Smooth muscle cell (in vitro differentiated cells): ENCODE measurements around the gene AK8. TPM values are rescaled to one million over a fixed set of nuclear protein-coding genes. Genes with fewer than 3 reads are reported as not detected.
A peak's percentile ranks its signal among the peaks of the same experiment; 100 is the strongest.

Experiments used
- DNase-seq: peaks from one replicate; lab custom pipeline; 2025; ENCODE audit not compliant: unreplicated experiment; lab: John Stamatoyannopoulos, UW
- H2AFZ ChIP-seq: fragments of 200-600 bp; sonication (generic); 2 replicates; pipeline ENCODE4 v1.6.0; 2016; ENCODE audit warnings: antibody characterized with exemption, low read depth, mild to moderate bottlenecking
- H3F3A ChIP-seq: fragments of 200-600 bp; sonication (generic); 2 replicates; pipeline ENCODE4 v1.6.0; 2017; ENCODE audit warnings: antibody characterized with exemption, low read depth
- H3K27ac ChIP-seq: fragments of 200-600 bp; sonication (generic); 2 replicates; pipeline ENCODE4 v1.5.1; 2016; ENCODE audit warnings: low read depth, mild to moderate bottlenecking
- H3K27me3 ChIP-seq: fragments of 200-600 bp; sonication (generic); 2 replicates; pipeline ENCODE4 v1.6.1; 2016; ENCODE audit warnings: low read depth, mild to moderate bottlenecking
- H3K36me3 ChIP-seq: fragments of 200-600 bp; sonication (generic); 2 replicates; pipeline ENCODE4 v1.5.1; 2016; ENCODE audit warnings: low read depth
- H3K4me1 ChIP-seq: fragments of 200-600 bp; sonication (generic); 2 replicates; pipeline ENCODE4 v1.5.1; 2016; ENCODE audit warnings: low read depth
- H3K4me2 ChIP-seq: fragments of 200-600 bp; sonication (generic); 2 replicates; pipeline ENCODE4 v1.6.0; 2016; ENCODE audit warnings: mild to moderate bottlenecking
- H3K4me3 ChIP-seq: fragments of 200-600 bp; sonication (generic); 2 replicates; pipeline ENCODE4 v1.5.1; 2016; ENCODE audit warnings: mild to moderate bottlenecking
- H3K79me2 ChIP-seq: fragments of 200-600 bp; sonication (generic); 2 replicates; pipeline ENCODE4 v1.6.0; 2016; ENCODE audit warnings: low read depth, mild to moderate bottlenecking
- H3K9ac ChIP-seq: fragments of 200-600 bp; sonication (generic); 2 replicates; pipeline ENCODE4 v1.6.0; 2016; ENCODE audit warnings: low read depth
- H3K9me3 ChIP-seq: fragments of 200-600 bp; sonication (generic); replicated peaks from 2 replicates; pipeline ENCODE4 v1.5.1; 2016; ENCODE audit warnings: low read depth
- H4K20me1 ChIP-seq: fragments of 200-600 bp; sonication (generic); 2 replicates; pipeline ENCODE4 v1.6.0; 2016; ENCODE audit warnings: low read depth
- WGBS: methylation state at CpG from one replicate; pipeline ENCODE4 v1.1.7; 2016; ENCODE audit warnings: low lambda C conversion rate; 5-methylcytosine and 5-hydroxymethylcytosine counted together
- polyA plus RNA-seq: library from polyadenylated mRNA; unstranded; fragments of >200 nt; fragmentation: Nextera tagmentation; extraction: Ambion mirVana; gene quantifications from 2 replicates; pipeline ENCODE4 v1.2.1, GENCODE V29; 2016
- total RNA-seq: library from RNA; depleted of rRNA; stranded (reverse); fragments of >200 nt; gene quantifications from 2 replicates; pipeline ENCODE4 v1.2.3, GENCODE V29; 2014
- TF ChIP-seq, protein P1 (sequence below): fragments of 200-600 bp; sonication (generic); IDR thresholded peaks from 2 replicates; pipeline ENCODE4 v1.5.1; 2017; ENCODE audit warnings: borderline replicate concordance, mild to moderate bottlenecking, antibody characterized with exemption; ENCODE audit not compliant: insufficient read depth, poor library complexity, severe bottlenecking

AK8 gene
- total and polyA plus RNA-seq, 2 experiments from 2014 or later = 0.67 to 1.4 TPM

DNA sequence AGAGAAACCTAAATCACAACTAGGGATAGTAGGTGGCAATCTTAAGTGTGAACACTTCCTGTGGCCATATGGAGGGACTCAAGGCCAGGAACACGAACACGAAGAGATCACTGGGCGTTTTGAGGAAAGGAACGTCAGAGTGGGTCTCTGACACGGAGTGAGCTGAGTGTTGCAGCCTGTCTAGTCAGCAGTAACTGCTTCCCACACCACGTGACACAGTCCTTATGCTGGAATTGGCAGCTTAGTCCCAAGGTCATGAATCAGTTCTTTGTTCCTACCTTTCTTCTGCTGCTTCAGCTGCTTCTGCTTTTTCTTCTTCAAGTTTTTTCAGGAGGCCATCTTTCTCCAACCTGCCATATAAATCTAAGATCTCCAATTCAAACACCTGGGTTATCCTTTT, 18.8 kb upstream of the AK8 start:
- H3K36me3 ChIP-seq = peaks cover 7% of the 10 kb centered on the region

DNA sequence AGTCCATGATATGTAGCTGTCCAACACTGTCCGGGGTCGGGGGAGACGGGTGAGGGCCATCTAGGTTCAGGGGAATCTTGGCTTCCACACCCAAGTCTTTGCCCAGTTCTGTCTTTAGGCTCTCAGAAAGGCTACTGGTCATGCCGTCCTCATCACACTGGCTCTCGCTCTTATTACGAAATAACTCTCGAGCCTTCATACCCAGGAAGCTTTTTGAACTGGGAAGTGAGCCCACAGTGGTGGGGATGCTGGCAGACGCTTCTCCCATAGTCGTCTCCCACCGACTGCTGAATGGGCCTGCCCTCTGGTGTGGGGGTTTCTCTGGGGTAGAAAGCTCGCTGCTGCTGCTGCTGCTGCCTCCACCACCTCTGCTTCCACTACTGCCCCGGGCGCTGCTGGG, 18.2 kb upstream of the AK8 start:
- Histone ChIP-seq H3K27ac (no peak overlapping the region), H3K4me3 (no peak overlapping the region), H3K9me3 (no peaks in the 10 kb centered on the region), H3K79me2 (no peaks in the 10 kb centered on the region), H4K20me1 (no peaks in the 10 kb centered on the region), H3K4me1 (no peaks in the 10 kb centered on the region), H3F3A (no peaks in the 10 kb centered on the region), H3K36me3 (peaks cover 7% of the 10 kb centered on the region), H3K9ac (no peak overlapping the region), H2AFZ (no peak overlapping the region), H3K4me2 (no peak overlapping the region), H3K27me3 (no peaks in the 10 kb centered on the region)
- 96% methylated on average over 13 of the region's 13 CpGs for WGBS
- DNase-seq = no peak
- TF ChIP-seq, protein P1, sequence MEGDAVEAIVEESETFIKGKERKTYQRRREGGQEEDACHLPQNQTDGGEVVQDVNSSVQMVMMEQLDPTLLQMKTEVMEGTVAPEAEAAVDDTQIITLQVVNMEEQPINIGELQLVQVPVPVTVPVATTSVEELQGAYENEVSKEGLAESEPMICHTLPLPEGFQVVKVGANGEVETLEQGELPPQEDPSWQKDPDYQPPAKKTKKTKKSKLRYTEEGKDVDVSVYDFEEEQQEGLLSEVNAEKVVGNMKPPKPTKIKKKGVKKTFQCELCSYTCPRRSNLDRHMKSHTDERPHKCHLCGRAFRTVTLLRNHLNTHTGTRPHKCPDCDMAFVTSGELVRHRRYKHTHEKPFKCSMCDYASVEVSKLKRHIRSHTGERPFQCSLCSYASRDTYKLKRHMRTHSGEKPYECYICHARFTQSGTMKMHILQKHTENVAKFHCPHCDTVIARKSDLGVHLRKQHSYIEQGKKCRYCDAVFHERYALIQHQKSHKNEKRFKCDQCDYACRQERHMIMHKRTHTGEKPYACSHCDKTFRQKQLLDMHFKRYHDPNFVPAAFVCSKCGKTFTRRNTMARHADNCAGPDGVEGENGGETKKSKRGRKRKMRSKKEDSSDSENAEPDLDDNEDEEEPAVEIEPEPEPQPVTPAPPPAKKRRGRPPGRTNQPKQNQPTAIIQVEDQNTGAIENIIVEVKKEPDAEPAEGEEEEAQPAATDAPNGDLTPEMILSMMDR = no peak

More for the DNA sequence above, 18.8 kb upstream of the AK8 start:
- no peaks in the 10 kb centered on the region for H4K20me1 ChIP-seq
- no peak overlapping the region for H3K9ac ChIP-seq
- WGBS = 87% methylated on average over 6 of the region's 6 CpGs
- DNase-seq = no peak
- H2AFZ ChIP-seq = no peak overlapping the region
- no peaks in the 10 kb centered on the region for H3K27me3 ChIP-seq
- H3K4me3 ChIP-seq = no peak overlapping the region
- TF ChIP-seq, protein P1 = no peak
- H3K27ac ChIP-seq = no peak overlapping the region
- H3K9me3 ChIP-seq = no peaks in the 10 kb centered on the region
- H3K4me1 ChIP-seq = no peaks in the 10 kb centered on the region
- no peak overlapping the region for H3K4me2 ChIP-seq
- H3K79me2 ChIP-seq = no peaks in the 10 kb centered on the region
- H3F3A ChIP-seq = no peaks in the 10 kb centered on the region

DNA sequence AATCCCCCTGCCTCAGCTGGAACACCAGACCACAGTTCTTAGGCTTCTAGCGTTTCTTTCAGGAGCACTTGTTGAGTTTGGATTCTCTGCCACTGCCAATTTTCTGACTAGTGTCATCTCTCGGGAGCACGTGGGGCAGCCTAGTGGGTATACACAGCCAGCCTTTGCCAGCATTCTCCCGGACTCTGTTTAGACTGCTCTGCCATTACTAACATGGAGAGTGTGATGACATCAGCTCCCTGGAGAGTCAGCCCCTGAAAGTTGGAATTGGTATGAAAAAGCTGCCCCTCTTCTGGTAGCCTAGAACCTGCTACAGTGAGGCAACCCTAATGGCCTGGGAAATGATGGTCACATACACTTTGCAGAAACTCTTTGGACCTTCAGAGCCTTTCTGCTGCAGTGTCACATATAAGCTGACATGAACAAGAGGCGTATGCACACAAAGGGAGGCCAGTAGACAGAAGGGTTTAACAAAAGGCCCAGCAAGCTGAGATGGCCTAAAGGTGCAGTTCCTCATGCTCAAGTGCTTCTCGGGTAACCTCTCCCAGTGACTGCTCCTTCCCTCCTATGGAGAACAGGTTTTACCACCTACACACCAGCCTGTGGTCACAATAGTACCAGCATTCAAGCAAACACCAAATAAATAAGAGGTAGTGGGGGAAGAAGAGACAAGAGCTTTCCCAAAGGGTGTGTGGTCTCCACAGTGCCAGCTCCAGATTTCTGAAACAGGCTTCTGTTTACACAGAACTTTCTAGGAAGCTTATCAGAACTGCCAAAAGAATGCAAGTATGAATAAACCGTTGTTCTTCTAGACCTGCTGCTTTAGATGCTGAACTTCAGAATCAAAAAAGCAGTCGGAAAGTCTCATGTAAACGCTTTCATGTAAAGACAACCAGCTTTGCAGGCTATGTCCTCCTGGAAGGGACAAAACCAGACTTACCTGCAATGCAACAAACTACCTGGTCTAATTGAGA, 17.1 kb upstream of the AK8 start:
- H3K4me2 ChIP-seq = no peak overlapping the region
- peaks cover 7% of the 10 kb centered on the region for H3K36me3 ChIP-seq
- no peaks in the 10 kb centered on the region for H3F3A ChIP-seq
- H3K4me1 ChIP-seq = no peaks in the 10 kb centered on the region
- H3K9me3 ChIP-seq = no peaks in the 10 kb centered on the region
- no peaks in the 10 kb centered on the region for H3K79me2 ChIP-seq
- H4K20me1 ChIP-seq = no peaks in the 10 kb centered on the region
- H3K27me3 ChIP-seq = no peaks in the 10 kb centered on the region
- H3K27ac ChIP-seq = no peak overlapping the region
- 83% methylated on average over 9 of the region's 9 CpGs for WGBS
- no peak overlapping the region for H3K4me3 ChIP-seq
- no peak overlapping the region for H2AFZ ChIP-seq
- TF ChIP-seq, protein P1 = no peak
- H3K9ac ChIP-seq = peak overlapping the region; percentile 33
- no peak for DNase-seq

DNA sequence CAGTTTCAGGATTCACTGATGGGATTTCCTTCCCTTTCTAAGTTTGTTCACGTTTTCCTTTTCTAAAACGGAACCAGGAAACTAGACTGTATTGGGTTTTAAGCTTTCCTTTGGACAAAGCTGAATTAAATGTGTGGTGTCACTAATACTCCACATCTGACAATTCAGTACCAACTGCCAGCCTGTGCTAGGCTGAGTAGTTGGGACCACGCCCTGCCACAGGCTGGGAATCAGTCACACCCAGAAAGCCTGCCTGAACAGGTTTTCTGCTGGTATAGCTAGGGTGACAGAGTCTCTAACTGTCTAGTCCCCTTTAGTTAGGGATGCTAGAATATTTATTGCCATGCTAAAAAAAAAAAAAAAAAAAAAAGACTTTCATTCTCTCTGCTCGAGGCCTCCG, 16.3 kb upstream of the AK8 start:
- Histone ChIP-seq H3K4me2 (no peak overlapping the region), H2AFZ (no peak overlapping the region), H3K27ac (no peak overlapping the region), H3K9me3 (no peaks in the 10 kb centered on the region), H3K4me3 (no peak overlapping the region), H3K27me3 (no peaks in the 10 kb centered on the region), H3K79me2 (no peaks in the 10 kb centered on the region), H3K9ac (no peak overlapping the region), H4K20me1 (no peaks in the 10 kb centered on the region), H3F3A (no peaks in the 10 kb centered on the region), H3K36me3 (peaks cover 7% of the 10 kb centered on the region), H3K4me1 (no peaks in the 10 kb centered on the region)
- TF ChIP-seq, protein P1 = no peak
- no peak for DNase-seq
- WGBS = 89% methylated on average over 5 of the region's 5 CpGs
